ENCODE results near the gene GPR161. TPM values are rescaled to one million over a fixed set of nuclear protein-coding genes. Genes with fewer than 3 reads are reported as not detected.

GPR161 gene
- total and polyA plus RNA-seq, 2 donors (not counting 1 experiment from before 2014, with no cell fraction given) = 0.07 to 0.22 TPM

- Histone ChIP-seq H3K27ac (ENCODE audit: low read length in 2 of 2) (no peak overlapping the region), H3K4me3 (ENCODE audit: control extremely low read depth in 1 of 5, extremely low read depth in 1 of 5, insufficient read depth in 1 of 5, low read depth in 2 of 5, low read length in 4 of 5) (no peak overlapping the region), H3K4me1 (ENCODE audit: control insufficient read depth in 2 of 2, insufficient read depth in 2 of 2, low read length in 2 of 2) (no peaks in the 10 kb centered on the region), H4K20me1 (ENCODE audit: control insufficient read depth, insufficient read depth, low read length, poor library complexity, severe bottlenecking) (no peaks in the 10 kb centered on the region), H3K36me3 (replicated peaks in 1 of 2; ENCODE audit: control extremely low read depth in 1 of 2, control insufficient read depth in 1 of 2, extremely low read depth in 1 of 2, insufficient read depth in 2 of 2, low read length in 1 of 2) (no peaks in the 10 kb centered on the region), H3K9ac (ENCODE audit: low read length) (no peak overlapping the region), H3K9me3 (ENCODE audit: control extremely low read depth in 1 of 3, control insufficient read depth in 2 of 3, insufficient read depth in 1 of 3, low read length in 2 of 3) (peaks cover 0 to 3% (median 0%) of the 10 kb centered on the region in 3 donors), H2AFZ (ENCODE audit: insufficient read depth, low read depth, low read length, poor library complexity, severe bottlenecking) (no peak overlapping the region), H3K4me2 (replicated peaks; ENCODE audit: low read depth, low read length, poor library complexity, severe bottlenecking) (no peak overlapping the region), H3K79me2 (ENCODE audit: control insufficient read depth, insufficient read depth, low read length) (no peaks in the 10 kb centered on the region), H3K27me3 (replicated peaks in 1 of 4; ENCODE audit: control extremely low read depth in 1 of 4, control insufficient read depth in 3 of 4, insufficient read depth in 4 of 4, low read length in 3 of 4) (peaks cover 0 to 16% (median 10%) of the 10 kb centered on the region in 4 experiments)
- H3K27me3 Mint-ChIP-seq = peaks cover 50% of the 10 kb centered on the region
- intact Hi-C loops (cut with micrococcal nuclease) = no loop called here
- TF ChIP-seq CTCF (IDR thresholded peaks at IDR 0.05) (no peak), EZH2 (IDR thresholded peaks at IDR 0.05; ENCODE audit: borderline replicate concordance, insufficient read depth, low read depth, low read length, poor library complexity, severe bottlenecking) (no peak)
- no peak for DNase-seq
- no peaks in the 10 kb centered on the region for H3K4me1 Mint-ChIP-seq
- ChIA-PET POLR2A (no interaction called here), CTCF (no interaction called here)
- WGBS (ENCODE audit: insufficient coverage) = 100% methylated on average over 1 of the region's 2 CpGs
- H3K27ac Mint-ChIP-seq = no peak overlapping the region
- peaks cover 4% of the 10 kb centered on the region for H3K9me3 Mint-ChIP-seq (ENCODE audit: insufficient read depth)
- H3K4me3 Mint-ChIP-seq = no peak overlapping the region
- no peak for ATAC-seq (ENCODE audit: low read depth)
Observed at GRCh38 chr1:168127503-168127902, 9.2 kb downstream of the GPR161 start.

GRCh38 chr1:168125051-168125450 is 11.7 kb downstream of the GPR161 start:
- Histone ChIP-seq H3K4me1 (ENCODE audit: control insufficient read depth in 2 of 2, insufficient read depth in 2 of 2, low read length in 2 of 2) (no peaks in the 10 kb centered on the region), H2AFZ (ENCODE audit: insufficient read depth, low read depth, low read length, poor library complexity, severe bottlenecking) (no peak overlapping the region), H4K20me1 (ENCODE audit: control insufficient read depth, insufficient read depth, low read length, poor library complexity, severe bottlenecking) (no peaks in the 10 kb centered on the region), H3K9me3 (ENCODE audit: control extremely low read depth in 1 of 3, control insufficient read depth in 2 of 3, insufficient read depth in 1 of 3, low read length in 2 of 3) (peaks cover 0 to 4% (median 1%) of the 10 kb centered on the region in 3 donors), H3K4me2 (replicated peaks; ENCODE audit: low read depth, low read length, poor library complexity, severe bottlenecking) (no peak overlapping the region), H3K4me3 (ENCODE audit: control extremely low read depth in 1 of 5, extremely low read depth in 1 of 5, insufficient read depth in 1 of 5, low read depth in 2 of 5, low read length in 4 of 5) (no peak overlapping the region), H3K9ac (ENCODE audit: low read length) (no peak overlapping the region), H3K79me2 (ENCODE audit: control insufficient read depth, insufficient read depth, low read length) (no peaks in the 10 kb centered on the region), H3K27me3 (replicated peaks in 1 of 4; ENCODE audit: control extremely low read depth in 1 of 4, control insufficient read depth in 3 of 4, insufficient read depth in 4 of 4, low read length in 3 of 4) (peaks cover 0 to 10% (median 0%) of the 10 kb centered on the region in 4 experiments), H3K36me3 (replicated peaks in 1 of 2; ENCODE audit: control extremely low read depth in 1 of 2, control insufficient read depth in 1 of 2, extremely low read depth in 1 of 2, insufficient read depth in 2 of 2, low read length in 1 of 2) (no peaks in the 10 kb centered on the region), H3K27ac (ENCODE audit: low read length in 2 of 2) (no peak overlapping the region)
- CTCF ChIA-PET = interaction anchor here (1.7 kb wide), 1 partner anchor 17 kb away, joined by 5 read pairs; no protein-coding TSS in a partner anchor
- POLR2A ChIA-PET = no interaction called here
- Mint-ChIP-seq H3K4me1 (no peaks in the 10 kb centered on the region), H3K27me3 (peaks cover 40% of the 10 kb centered on the region), H3K9me3 (ENCODE audit: insufficient read depth) (peaks cover 6% of the 10 kb centered on the region), H3K27ac (no peak overlapping the region), H3K4me3 (no peak overlapping the region)
- ATAC-seq (ENCODE audit: low read depth) = no peak
- intact Hi-C loops (cut with micrococcal nuclease) = no loop called here
- no peak for DNase-seq
- no peak for TF ChIP-seq EZH2 (IDR thresholded peaks at IDR 0.05; ENCODE audit: borderline replicate concordance, insufficient read depth, low read depth, low read length, poor library complexity, severe bottlenecking)
- TF ChIP-seq CTCF (IDR thresholded peaks at IDR 0.05) = no peak
- no CpG with 5 or more reads among the region's 1 CpG for WGBS (ENCODE audit: insufficient coverage)
